Activated T-helper 1 cell treated with Interleukin-2 at 50 U/mL for 16 hours (primary cell): ENCODE measurements around the gene FADS1.

Experiments
- DNase-seq: peaks from one replicate; pipeline ENCODE4 v3.0.0-alpha.2; 2020; ENCODE audit warnings: low read depth

Gene FADS1

DNA sequence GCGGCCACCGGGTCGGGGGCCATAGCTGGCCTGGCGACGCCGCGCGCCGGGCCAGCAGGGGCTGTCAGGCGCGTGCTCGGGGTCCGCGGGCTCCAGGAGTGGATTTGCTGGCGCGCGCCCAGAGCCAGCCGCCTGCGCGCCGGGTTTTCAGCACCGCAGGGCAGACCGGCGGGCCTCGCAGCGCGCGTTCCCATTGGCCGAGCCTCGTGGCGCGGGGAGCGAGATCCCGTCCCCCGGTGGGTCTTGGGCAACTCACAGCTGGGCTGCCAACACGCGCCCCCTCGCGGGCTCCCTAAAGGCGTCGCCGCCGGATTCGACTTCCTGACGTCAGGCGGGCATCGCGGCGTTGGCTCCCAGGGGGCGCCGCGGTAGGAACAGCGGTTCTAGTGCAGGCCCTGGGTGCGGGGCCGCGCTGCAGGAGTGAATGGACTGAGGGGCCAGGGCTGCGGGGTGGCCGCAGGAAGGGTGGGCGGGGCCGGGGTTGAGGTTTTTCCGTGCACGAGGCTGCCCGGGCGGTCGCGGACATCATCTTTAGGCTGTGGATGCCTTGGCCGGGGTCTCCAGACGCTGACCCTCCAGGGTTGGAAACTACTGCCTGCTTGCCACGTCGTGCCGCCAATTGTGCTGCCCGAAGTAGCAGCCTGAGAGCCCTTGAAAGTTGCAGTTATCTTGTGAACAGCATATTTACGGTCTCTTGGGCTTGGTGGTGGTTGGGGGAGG lies at the start of gene FADS1:
FADS1 (minus strand) TSS at position 268 of the 720 bp plus-strand sequence; CDS start at position 194, 74 bp downstream.
- DNase-seq: peak; percentile 58

DNA sequence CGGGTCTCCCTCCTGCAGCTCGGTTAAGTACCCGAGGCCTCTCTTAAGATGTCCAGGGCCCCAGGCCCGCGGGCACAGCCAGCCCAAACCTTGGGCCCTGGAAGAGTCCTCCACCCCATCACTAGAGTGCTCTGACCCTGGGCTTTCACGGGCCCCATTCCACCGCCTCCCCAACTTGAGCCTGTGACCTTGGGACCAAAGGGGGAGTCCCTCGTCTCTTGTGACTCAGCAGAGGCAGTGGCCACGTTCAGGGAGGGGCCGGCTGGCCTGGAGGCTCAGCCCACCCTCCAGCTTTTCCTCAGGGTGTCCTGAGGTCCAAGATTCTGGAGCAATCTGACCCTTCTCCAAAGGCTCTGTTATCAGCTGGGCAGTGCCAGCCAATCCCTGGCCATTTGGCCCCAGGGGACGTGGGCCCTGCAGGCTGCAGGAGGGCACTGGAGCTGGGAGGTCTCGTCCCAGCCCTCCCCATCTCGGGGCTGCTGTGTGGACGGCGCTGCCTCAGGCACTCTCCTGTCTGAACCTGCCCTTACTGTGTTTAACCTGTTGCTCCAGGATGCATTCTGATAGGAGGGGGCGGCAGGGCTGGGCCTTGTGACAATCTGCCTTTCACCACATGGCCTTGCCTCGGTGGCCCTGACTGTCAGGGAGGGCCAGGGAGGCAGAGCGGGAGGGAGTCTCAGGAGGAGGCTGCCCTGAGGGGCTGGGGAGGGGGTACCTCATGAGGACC lies 49.6 kb upstream of the FADS1 start:
- DNase-seq: no peak

DNA sequence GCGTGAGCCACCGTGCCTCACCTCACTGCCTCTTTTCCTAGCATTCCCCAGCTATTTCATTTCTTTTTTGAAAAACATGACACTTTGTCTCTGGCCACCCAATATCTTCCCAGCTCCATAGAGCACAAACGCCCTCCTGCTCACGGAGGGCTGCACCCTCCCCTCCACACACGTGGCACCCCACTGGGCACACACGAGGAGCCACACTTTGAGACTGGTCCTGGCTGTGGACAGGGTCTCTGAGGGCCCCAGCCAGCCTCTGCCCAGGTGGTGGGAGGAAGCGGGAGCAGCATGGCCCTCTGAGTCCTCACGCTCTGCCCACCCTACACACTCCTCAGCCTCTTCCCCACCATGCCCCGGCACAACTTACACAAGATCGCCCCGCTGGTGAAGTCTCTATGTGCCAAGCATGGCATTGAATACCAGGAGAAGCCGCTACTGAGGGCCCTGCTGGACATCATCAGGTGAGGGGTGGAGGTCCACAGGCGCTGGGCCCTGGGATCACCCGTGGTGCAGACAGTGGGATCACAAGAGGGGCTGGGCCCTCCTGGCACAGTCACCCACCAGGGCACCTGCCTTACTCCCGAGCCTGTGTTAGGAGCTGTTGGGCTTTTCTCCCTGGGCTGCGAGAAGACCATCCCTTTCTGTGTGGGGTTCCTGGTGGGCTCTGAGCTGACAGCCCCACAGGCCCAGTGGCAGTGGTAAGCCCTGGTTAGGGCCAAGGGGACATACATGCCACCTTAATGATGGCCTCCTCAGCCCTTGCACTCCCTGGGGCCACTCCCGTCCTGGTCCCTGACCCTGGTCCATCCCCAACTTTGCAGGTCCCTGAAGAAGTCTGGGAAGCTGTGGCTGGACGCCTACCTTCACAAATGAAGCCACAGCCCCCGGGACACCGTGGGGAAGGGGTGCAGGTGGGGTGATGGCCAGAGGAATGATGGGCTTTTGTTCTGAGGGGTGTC lies 48.3 kb upstream of the FADS1 start:
- DNase-seq: no peak

DNA sequence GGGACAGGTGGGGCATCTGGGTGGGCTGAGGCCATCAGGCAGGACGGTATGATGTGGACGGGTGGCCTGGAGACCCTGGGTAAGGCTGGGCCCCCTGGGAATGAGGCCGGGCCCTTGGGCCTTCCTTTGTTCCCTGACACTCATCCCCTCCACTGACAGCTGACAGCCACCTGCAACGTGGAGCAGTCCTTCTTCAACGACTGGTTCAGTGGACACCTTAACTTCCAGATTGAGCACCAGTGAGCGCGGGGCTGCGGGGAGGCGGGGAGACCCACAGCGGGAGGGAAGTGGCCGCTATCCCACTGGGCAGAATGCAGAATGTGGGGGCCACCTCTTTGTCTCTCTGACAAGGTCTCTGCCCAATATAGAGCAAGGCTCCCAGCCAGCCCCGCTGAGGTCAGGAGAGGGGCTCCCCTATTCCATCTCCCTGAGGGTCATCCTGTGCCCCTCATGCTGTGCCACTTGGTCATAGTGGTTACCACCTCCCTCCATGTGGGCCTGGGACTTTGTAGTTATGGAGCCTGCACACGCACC lies 46.8 kb upstream of the FADS1 start:
- DNase-seq: no peak

DNA sequence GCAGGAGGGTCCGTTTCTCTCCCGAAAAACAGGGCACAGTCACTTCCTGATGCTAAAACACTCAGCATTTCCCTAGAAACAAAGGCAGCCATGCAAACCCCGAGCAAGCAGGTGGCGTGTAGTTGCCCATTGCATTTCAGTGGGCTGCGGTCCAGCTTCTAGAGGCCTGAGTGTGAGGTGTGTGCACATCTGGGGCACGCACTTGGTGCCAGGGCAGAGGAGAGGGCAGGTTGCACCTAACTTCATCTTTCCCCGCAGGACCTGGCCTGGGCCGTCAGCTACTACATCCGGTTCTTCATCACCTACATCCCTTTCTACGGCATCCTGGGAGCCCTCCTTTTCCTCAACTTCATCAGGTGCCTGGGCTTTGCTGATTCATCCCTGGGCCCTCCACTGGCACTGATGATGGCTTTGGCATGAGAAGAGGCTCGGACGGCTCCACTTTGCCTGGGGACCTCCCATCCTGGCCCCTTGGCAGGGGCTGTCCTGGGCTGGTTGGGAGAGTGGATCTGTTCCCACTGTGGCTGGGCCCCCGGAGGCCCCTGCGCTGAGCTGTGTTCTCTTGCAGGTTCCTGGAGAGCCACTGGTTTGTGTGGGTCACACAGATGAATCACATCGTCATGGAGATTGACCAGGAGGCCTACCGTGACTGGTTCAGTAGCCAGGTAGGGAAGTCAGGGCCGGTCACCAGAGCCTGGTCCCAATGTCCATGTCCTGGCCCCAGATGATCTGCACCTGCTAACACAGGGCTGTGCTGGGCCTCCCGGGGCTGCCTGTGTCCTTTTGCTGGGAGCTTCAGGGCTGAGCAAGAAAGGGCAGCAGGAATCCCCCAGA lies 46.1 kb upstream of the FADS1 start:
- no peak for DNase-seq

DNA sequence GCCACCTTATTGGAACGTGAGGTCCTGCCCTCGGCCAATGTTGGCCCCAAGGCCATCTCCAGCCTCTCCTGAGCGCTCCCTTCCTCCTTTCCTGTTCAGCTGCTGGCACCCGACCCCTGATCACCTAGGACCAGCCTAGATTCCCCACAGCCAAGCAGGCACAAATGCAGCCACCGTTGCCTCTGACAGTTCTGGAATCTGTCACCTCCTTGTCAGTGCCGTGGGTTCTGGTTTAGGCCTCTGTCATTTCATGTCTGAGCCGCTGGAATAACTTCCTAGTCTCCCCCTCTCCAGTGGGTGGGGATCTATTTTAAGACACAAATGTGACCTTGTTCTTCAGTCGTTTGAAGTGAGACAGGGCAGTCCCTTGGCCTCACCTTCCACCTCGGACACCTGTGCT lies 44.8 kb upstream of the FADS1 start:
- DNase-seq: no peak

DNA sequence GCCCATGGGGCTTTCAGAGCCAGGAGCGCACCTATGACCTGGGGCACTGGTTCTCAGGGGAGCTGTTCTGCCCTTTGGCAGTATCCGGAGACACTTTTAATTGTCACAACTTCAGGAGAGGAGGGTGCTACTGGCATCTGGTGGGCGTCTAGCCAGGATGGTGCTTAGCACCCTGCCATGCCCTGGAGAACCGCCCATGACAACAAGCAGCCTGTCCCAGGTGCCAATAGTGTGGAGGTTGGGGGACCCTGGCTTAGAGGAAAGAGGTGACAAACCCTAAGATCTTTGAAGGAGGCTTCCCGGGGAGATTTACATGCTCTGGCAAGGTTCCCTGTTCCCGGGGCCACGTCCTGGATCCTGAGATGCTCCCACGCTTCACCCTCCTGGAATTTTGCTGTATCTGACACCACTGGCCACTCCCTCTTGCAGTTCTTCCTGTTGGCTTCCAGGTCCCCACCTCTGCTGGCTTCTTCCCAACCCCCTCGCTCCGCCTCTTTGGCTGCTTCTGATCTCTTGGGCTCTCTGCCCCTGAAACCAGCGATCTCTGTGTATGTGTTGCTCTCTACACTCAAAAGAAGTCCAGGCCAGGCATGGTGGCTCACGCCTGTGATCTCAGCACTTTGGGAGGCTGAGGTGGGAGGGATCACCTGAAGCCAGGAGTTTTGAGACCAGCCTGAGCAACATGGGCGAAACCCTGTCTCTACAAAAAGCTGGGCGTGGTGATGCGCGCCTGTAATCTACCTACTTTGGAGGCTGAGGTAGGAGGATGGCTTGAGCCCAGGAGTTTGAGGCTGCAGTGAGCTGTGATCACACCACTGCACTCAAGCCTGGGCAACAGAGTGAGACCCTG lies 43.5 kb upstream of the FADS1 start:
- no peak for DNase-seq

DNA sequence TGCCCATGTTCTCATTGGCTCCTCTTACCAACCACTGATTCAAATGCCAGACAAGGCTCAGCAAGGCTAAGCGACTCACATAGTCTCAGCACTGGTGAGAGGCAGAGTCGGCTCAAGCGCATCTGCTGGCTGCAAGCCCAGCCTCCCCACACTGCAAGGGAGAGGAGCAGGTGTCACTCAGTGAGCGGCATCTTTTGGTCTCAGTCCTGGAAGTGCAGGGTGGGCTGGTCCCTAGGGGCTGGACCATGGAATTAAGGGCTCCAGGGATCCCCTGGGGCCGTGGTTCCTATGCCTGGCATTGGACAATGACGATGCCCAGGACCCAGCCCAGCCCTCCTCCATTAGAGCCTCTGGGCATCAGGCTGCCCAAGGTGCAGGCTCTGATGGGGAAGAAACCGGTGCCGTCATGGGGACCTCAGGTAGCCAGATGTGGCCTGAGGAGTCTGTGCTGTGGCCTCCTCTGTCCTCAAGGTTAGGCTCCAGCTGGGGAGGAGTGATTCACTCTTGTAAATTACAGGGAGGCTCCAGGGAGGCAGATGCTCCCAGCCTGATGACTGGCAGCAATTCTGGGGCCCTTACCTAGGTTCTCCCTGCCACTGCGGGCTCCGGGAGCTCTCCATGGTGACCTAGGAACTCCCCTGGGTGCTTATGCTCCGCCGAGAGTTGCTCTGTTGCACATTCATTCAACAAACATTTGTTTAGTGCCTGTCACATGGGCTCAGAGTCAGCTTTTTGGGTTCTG lies 39.3 kb upstream of the FADS1 start:
- DNase-seq: no peak

DNA sequence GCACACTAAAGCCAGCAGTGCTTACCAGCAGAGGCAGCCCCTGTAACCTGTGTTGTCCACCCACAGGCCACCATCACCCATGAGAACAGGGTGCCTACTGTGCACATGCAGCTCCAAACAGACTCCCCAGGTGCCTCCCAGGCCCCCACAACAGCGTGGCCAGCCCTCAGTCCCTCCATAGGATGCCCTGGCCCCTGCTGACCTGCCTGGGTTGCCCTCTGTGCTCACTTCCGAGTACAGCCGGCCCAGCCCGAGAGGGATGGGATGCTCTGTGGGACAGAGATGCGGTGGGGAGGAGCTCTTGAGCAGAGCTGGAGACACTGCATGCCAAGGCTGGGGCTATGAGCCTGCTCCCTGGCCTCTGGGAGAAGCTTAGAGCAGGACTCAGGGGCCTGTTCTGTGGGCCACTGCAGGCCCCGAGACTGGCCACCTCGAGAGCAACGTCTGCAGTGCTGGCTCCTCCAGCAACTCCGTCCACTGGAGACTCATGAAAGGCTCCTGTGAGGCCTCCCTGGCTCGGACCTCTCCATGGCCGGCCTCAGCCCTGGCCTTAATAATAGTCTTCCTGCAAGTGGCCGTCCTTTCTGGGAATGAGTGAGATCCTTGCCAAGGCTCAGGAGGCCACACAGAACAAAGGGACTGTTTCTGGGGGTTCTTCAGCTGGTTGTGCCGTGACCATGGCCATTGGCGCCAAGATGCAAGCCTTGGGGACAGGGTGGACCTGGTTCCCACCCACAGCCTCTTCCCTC lies 38.3 kb upstream of the FADS1 start:
- DNase-seq: no peak

DNA sequence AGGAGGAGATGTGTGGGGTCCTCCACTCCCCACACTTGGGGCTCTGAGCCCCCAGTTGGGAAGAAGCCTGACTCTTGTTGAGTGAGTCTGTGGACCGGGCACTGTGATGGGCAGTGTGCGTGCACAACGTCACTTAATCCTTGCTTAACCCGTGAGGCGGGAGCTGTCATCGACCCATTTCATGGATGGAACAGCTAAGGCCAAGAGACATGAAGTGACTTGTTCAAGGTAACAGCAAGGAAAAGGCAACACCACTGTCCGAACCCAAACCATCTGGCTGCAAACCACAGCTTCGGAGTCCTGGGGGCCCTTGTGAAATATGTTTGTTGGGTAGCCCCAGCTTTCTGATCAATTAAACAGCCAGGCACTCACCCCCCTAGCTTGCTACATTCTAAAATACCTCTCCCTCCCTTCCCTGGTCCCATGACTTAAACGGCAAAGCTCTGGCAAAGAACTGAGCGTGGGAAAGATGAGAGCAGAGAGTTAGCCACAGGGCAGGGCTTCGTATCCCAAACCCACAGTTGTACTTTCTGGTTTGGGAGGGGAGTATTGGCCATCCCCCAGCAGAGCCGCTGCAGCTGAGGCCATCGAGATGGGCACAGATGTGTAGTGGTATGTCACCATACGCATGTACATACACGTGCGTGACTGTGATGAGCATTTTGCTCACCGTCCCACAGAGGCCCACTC lies 37.5 kb upstream of the FADS1 start:
- DNase-seq: no peak

DNA sequence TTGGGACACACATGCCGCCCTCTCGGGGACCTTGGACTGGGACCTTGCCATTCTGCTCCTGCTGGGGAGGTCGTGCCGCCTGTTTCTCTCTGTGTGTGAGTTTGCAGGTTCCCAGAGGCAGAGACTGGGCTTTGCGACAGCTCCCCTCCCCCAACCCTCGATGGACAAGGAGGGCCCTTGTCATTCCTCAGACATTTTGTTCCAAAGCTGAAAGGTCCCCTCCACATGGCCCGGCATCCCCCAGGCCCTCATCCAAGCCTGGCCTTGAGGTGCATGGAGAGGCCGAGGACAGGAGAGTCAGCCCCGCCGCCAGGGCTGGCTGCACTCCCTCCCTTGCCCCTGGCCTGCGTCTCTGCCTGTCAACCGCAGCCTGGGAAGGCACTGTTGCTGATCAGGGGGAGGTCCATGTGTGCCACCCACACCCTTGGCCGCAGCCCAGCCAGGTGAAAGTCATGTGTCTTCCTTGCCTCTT lies 36.9 kb upstream of the FADS1 start:
- no peak for DNase-seq

DNA sequence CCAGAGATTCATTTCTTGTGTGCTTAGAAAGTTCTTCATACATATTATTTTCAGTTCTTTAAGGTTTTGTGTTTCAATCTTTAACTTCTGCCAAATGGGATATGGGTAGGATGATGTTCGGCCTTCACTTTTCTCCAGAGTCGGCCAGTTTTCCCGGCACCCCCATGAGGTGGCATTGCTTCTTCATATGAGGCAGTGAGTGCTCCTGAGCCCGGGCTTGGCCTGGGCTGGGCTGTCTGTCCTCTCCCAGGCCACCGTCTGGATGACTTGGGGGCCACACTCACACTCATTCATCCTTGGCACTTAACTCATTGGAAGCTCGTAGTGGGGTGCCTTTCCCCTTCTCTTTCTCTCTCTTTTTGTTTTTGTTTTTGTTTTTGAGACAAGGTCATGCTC lies 35.1 kb upstream of the FADS1 start:
- no peak for DNase-seq

DNA sequence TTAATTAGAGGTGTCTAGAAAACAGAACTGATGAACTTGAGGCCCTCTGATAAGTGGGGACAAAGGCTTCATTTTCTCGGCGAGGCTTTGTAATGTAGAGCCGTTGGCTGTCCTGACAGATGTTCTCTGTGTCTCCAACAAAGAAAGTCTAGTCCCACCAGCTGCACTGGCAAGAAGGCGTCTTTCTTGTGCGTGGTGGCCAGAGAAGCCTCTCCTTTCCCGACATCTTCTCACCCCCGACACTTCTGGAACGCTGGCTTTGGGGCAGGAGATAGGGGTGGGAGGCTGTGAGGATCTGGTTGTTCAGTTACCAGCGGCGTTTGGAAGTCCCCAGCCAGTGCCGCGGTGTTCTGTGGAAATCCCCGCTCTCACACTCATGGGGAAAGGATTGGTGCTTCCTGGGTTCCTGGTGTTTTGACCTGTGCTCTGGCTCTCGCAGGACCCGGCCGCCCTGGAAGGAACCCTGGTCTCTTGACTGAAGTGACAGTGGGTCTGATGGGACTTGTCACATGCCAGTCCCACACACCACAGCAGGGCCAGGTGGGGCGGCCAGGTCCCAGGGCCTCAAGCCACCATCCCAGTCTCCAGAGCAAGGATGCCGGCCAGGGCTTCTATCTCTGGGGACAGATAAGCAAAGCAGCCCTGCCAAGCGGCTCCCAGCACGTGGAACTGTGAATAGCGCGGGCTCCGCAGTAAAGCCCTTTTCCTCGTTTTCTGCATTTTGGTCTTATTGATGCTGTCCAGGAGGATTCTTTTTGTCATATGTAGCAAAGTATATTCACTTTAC lies 34.5 kb upstream of the FADS1 start:
- DNase-seq: no peak

DNA sequence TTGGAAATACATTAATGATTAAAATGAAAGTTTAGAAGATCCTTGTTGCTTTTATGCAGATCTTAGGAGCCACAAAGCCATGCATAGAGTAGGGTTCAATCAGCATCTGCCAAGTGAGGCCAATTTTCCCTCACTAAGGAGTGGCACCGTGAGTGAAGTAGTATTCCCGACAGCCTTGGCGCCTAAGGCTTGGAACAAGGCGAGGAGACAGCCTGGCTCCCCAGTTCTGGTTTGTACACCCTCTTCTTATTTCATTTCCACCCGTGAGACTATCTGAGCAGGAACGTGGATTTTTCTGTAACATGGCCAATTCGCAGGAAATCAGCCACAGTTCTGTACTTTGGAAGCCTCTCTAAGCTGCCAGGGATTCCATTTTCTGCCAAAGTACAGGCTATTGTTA lies 33.9 kb upstream of the FADS1 start:
- DNase-seq: no peak

DNA sequence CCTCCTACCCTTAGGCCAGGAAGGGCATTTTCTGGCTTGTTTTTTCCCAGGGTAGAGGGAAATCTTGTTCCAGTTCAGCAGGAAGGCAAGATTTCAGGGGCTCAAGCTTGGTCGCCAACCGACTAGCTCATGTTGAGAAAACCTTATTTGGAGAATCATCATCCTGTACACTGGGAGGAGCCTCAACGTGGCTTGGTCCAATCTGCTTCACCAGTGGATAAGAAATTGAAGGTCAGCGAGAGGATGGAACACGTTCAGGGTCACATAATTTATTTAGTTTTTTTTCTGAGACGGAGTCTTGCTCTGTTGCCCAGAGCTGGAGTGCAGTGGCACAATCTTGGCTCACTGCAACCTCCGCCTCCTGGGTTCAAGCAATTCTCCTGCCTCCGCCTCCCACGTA lies 31.8 kb upstream of the FADS1 start:
- DNase-seq: no peak

DNA sequence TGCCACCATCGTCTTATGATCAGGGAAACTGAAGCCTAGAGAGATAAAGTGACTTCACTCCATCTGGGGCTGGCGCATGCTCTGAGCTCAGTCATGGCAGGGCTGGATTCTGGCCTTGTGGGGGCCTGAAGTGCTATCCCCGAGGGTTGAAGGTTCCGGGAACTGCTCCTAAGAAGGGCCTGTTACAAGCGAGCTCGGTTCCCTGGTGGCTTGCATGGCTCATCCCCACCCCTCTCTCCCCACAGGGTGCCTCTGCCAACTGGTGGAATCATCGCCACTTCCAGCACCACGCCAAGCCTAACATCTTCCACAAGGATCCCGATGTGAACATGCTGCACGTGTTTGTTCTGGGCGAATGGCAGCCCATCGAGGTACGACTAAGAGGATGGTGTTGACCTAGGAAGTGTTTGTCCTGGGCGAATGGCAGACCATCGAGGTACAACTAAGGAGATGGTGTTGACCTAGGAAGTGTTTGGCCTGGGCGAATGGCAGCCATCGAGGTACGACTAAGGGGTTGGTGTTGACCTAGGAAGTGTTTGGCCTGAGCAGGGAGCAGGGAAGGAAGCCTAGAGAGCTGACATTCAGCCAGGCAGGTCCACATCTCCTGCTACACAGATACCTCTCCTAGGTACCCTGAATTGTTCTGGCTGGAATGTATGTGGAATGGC lies 31.2 kb upstream of the FADS1 start:
- no peak for DNase-seq
